K562 (cell line): ENCODE results near the gene GALR3. TPM values are rescaled to one million over a fixed set of nuclear protein-coding genes. Genes with fewer than 3 reads are reported as not detected.
A peak's percentile ranks its signal among the peaks of the same experiment; 100 is the strongest.

ENCODE experiments used
- CBX8 ChIP-seq: fragments of 200-600 bp; sonication (generic); IDR thresholded peaks from 2 replicates; pipeline ENCODE4 v1.6.1; 2012; ENCODE audit warnings: borderline replicate concordance, mixed run types, low read depth, mild to moderate bottlenecking, moderate library complexity, mixed read lengths, low read length, control low read depth, inconsistent platforms; ENCODE audit not compliant: poor library complexity, severe bottlenecking; ENCODE audit errors: extremely low read depth
- CEBPB ChIP-seq: fragments of 450-650 bp; IDR thresholded peaks from 2 replicates; pipeline ENCODE4 v1.6.1; 2016; ENCODE audit warnings: missing genetic modification characterization, missing compliant biosample characterization
- EP300 ChIP-seq: IDR thresholded peaks from 2 replicates; pipeline ENCODE4 v1.6.1; 2012; ENCODE audit warnings: low read length, improper control_type of control experiment
- ERF ChIP-seq: fragments of 450-650 bp; formaldehyde crosslinking; IDR thresholded peaks from 2 replicates; pipeline ENCODE4 v1.4.0; 2020; ENCODE audit warnings: mild to moderate bottlenecking, mixed read lengths
- HIVEP1 ChIP-seq: fragments of 250-450 bp; sonication (Bioruptor Pico); IDR thresholded peaks from 2 replicates; pipeline ENCODE4 v1.4.0; 2020; ENCODE audit warnings: mild to moderate bottlenecking
- HMG20B ChIP-seq: fragments of 250-450 bp; sonication (Bioruptor Pico); IDR thresholded peaks from 2 replicates; pipeline ENCODE4 v1.5.0; 2021; ENCODE audit warnings: mild to moderate bottlenecking
- KAT8 ChIP-seq: fragments of 450-650 bp; IDR thresholded peaks from 2 replicates; pipeline ENCODE4 v1.6.1; 2016; ENCODE audit warnings: low read depth, mild to moderate bottlenecking
- NFE2 ChIP-seq: IDR thresholded peaks from 2 replicates; pipeline ENCODE4 v1.6.1; 2014; ENCODE audit warnings: antibody characterized with exemption, low read depth
- POLR2A ChIP-seq: fragments of 450-650 bp; conservative IDR thresholded peaks from 2 replicates; pipeline ENCODE4 v1.6.1; 2016
- SMAD4 ChIP-seq: fragments of 250-450 bp; sonication (Bioruptor Pico); conservative IDR thresholded peaks from 2 replicates; pipeline ENCODE4 v1.8.0; 2021; ENCODE audit warnings: inconsistent platforms, mild to moderate bottlenecking, moderate library complexity
- THAP12 ChIP-seq: fragments of 250-450 bp; sonication (Bioruptor Pico); IDR thresholded peaks from 2 replicates; pipeline ENCODE4 v1.9.0; 2021; ENCODE audit warnings: mild to moderate bottlenecking, inconsistent platforms
- ZBTB17 ChIP-seq: fragments of 450-650 bp; formaldehyde crosslinking; IDR thresholded peaks from 2 replicates; pipeline ENCODE4 v1.4.0; 2020; ENCODE audit warnings: mild to moderate bottlenecking
- ZBTB2 ChIP-seq: fragments of 450-650 bp; IDR thresholded peaks from 2 replicates; pipeline ENCODE4 v1.6.1; 2016; ENCODE audit warnings: antibody characterized with exemption
- ZBTB34 ChIP-seq: fragments of 250-450 bp; sonication (Bioruptor Pico); IDR thresholded peaks from 2 replicates; pipeline ENCODE4 v1.8.0; 2021; ENCODE audit warnings: mild to moderate bottlenecking, moderate library complexity
- ZNF277 ChIP-seq: fragments of 250-450 bp; sonication (Bioruptor Pico); IDR thresholded peaks from 2 replicates; pipeline ENCODE4 v1.8.0; 2022; ENCODE audit warnings: inconsistent platforms, mild to moderate bottlenecking, moderate library complexity, borderline replicate concordance
- ZNF280B ChIP-seq: fragments of 250-450 bp; sonication (Bioruptor Pico); IDR thresholded peaks from 2 replicates; pipeline ENCODE4 v1.5.1; 2021; ENCODE audit warnings: mild to moderate bottlenecking
- ZNF436 ChIP-seq: fragments of 250-450, 450-650 bp; sonication (Bioruptor Pico); formaldehyde crosslinking; IDR thresholded peaks from 2 replicates; pipeline ENCODE4 v1.7.0; 2020; ENCODE audit warnings: mild to moderate bottlenecking
- ZNF507 ChIP-seq: conservative IDR thresholded peaks from 2 replicates; pipeline ENCODE4 v1.6.1; 2017; ENCODE audit warnings: missing genetic modification characterization, missing compliant biosample characterization
- polyA plus RNA-seq, 8 experiments: library from polyadenylated mRNA; depleted of rRNA in 4 of 8; stranded (reverse) in 5 of 8; unstranded in 3 of 8; fragments of >200 nt; fragmentation: Nextera tagmentation in 2 of 8; fragmentation: Illumina TruSeq in 1 of 8; extraction: Ambion mirVana in 2 of 8; extraction: Trizol in 1 of 8; gene quantifications; 2 replicates each; pipeline versions ENCODE4 v1.2.1 to v1.2.3, GENCODE V29; 2011 to 2014; ENCODE audit warnings: inconsistent platforms in 1 of 8, missing spikeins in 1 of 8
- total RNA-seq, 7 experiments: library from RNA; depleted of rRNA in 6 of 7; stranded (reverse); fragments of >200 nt in 6 of 7; fragmentation: Illumina TruSeq in 2 of 7; extraction: Trizol in 2 of 7; gene quantifications; 2 replicates each; pipeline versions ENCODE4 v1.2.1 to v1.2.3, GENCODE V29; 2011 to 2021; ENCODE audit warnings: low replicate concordance in 1 of 7

GALR3 gene
- total and polyA plus RNA-seq, 9 of the 15 experiments (the other 6 are each of a cell fraction or from before 2014, with no cell fraction given), result 0.13 TPM; not detected in 8

- no peak for TF ChIP-seq ZBTB2
- TF ChIP-seq EP300, result no peak
- no peak for TF ChIP-seq NFE2
- peak; percentile 62 for TF ChIP-seq POLR2A
- no peak for TF ChIP-seq SMAD4 (CRISPR knock-in tag)
- no peak for TF ChIP-seq ERF (CRISPR knock-in tag)
- TF ChIP-seq ZBTB17 (CRISPR knock-in tag), result no peak
- no peak for TF ChIP-seq ZNF436
- TF ChIP-seq HIVEP1 (CRISPR knock-in tag), result no peak
- TF ChIP-seq ZNF507 (tag), result no peak
- TF ChIP-seq ZBTB34, result no peak
- TF ChIP-seq ZNF280B (CRISPR knock-in tag), result no peak
- peak; percentile 74 for TF ChIP-seq CEBPB
- no peak for TF ChIP-seq THAP12 (CRISPR knock-in tag)
- TF ChIP-seq CBX8, result no peak
- TF ChIP-seq KAT8, result no peak
- no peak for TF ChIP-seq ZNF277 (CRISPR knock-in tag)
- TF ChIP-seq HMG20B, result no peak
Measured at GRCh38 chr22:37802310-37803194, 20.6 kb upstream of the GALR3 start (continued).
